ENCODE data around the gene GSX2. TPM values are rescaled to one million over a fixed set of nuclear protein-coding genes. Genes with fewer than 3 reads are reported as not detected.

The GSX2 gene
- total RNA-seq, 1 donor from 2014 or later, result not detected

DNA sequence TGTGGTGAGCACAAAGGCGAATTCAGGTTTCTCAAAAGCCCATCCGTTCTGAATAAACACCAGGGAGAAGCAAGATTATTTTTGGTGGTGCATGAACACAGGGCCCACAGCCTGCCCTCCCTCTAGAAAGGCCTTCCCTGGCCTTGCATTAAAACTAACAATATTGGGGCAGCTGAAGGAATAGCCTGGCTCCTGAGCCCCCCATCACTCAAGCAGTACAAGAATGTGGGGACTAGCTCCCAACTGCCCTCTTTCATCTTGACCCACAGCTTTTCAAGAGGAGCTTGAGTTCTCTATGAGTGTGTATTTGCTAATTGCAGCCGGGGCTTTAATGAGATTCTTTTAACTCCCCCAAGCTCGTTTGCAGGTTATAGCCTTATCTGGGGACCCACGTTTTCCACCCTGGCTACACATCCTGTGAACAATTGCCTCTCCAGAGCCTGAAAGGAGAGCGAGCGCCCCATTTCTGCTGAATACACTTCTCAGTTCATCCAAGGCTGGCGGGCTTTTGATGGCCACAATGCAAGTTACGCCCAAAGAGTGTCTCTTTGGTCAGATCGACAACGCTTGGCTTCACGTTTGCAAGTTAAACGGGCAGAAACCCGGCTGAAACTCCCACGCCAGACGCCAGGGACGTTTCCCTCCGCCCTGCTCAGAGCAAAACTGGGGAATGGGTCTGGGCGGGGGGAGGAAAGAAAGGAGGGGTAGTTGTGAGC, 4.7 kb upstream of the GSX2 start:
- no peak for ATAC-seq
- TF ChIP-seq, protein P1, sequence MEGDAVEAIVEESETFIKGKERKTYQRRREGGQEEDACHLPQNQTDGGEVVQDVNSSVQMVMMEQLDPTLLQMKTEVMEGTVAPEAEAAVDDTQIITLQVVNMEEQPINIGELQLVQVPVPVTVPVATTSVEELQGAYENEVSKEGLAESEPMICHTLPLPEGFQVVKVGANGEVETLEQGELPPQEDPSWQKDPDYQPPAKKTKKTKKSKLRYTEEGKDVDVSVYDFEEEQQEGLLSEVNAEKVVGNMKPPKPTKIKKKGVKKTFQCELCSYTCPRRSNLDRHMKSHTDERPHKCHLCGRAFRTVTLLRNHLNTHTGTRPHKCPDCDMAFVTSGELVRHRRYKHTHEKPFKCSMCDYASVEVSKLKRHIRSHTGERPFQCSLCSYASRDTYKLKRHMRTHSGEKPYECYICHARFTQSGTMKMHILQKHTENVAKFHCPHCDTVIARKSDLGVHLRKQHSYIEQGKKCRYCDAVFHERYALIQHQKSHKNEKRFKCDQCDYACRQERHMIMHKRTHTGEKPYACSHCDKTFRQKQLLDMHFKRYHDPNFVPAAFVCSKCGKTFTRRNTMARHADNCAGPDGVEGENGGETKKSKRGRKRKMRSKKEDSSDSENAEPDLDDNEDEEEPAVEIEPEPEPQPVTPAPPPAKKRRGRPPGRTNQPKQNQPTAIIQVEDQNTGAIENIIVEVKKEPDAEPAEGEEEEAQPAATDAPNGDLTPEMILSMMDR (IDR thresholded peaks at IDR 0.05), result no peak
- intact Hi-C loops (cut with DNase I), result no loop called here
- Histone ChIP-seq H3K9me3 (no peaks in the 10 kb centered on the region), H3K4me1 (peaks cover 35% of the 10 kb centered on the region), H3K36me3 (no peaks in the 10 kb centered on the region), H3K27ac (no peak overlapping the region), H3K4me3 (no peak overlapping the region), H3K27me3 (ENCODE audit: low read depth) (peaks cover 95% of the 10 kb centered on the region)
- DNase-seq, result no peak

DNA sequence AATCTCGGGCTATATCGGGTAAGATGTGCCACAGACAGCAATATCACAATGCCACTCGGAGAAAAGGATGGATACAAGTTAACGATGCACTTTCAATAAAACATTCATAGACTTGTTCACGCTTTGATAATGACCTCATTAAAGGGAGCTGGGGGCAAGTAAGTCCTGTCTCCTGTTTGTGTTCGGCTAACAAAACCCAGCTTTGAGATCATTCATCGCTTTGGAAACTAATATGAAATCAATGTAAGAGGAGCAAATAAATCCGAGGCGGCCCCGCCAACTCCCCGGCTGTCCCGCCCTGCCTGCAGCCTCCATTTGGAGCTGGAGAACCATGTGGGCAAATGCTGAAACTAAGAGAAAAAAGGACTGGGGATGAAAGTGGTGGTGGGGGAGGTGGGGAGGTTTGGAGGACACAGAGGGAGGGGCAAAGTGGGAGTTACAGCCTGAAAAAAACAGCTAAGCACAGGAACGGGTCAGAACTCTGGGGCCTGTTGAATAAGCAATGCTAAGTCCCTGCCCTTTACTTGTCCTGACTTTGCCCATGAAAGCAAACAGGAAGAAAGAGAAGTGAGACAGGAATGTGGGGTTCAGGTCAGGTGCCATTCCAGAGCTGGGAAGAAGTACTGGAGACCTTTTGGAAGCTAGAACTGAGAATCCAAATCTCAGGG, 3.5 kb upstream of the GSX2 start:
- Histone ChIP-seq H3K27me3 (ENCODE audit: low read depth) (peaks cover 97% of the 10 kb centered on the region), H3K4me1 (peaks cover 39% of the 10 kb centered on the region), H3K4me3 (no peak overlapping the region), H3K9me3 (no peaks in the 10 kb centered on the region), H3K27ac (no peak overlapping the region), H3K36me3 (no peaks in the 10 kb centered on the region)
- ATAC-seq (no peak), DNase-seq (no peak)
- intact Hi-C loops (cut with DNase I), result no loop called here
- TF ChIP-seq, protein P1 (IDR thresholded peaks at IDR 0.05), result no peak

DNA sequence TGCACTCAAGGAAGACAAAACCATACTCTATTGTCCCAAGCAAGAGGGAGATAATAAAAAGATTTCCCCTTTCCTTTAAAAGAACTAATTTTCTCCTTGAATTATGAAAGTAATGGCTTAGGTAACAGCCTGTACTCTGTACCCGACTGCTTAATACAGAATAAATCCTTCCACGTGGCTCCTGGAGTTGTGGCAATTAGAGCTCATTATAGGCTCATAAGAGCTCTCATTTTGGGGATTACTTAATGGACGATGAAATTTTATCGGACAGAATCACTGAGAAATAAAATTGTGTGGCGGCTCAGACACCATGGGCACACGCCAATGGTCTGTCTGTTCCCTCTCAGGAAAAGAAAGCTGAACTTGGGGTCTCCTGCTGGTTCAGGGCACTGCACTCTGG, 2.8 kb upstream of the GSX2 start:
- ATAC-seq, result no peak
- peaks cover 36% of the 10 kb centered on the region for H3K4me1 ChIP-seq
- intact Hi-C loops (cut with DNase I), result no loop called here
- peaks cover 99% of the 10 kb centered on the region for H3K27me3 ChIP-seq (ENCODE audit: low read depth)
- H3K36me3 ChIP-seq, result no peaks in the 10 kb centered on the region
- H3K27ac ChIP-seq, result no peak overlapping the region
- no peak for DNase-seq
- TF ChIP-seq, protein P1 (IDR thresholded peaks at IDR 0.05), result no peak
- H3K4me3 ChIP-seq, result no peak overlapping the region
- H3K9me3 ChIP-seq, result no peaks in the 10 kb centered on the region

DNA sequence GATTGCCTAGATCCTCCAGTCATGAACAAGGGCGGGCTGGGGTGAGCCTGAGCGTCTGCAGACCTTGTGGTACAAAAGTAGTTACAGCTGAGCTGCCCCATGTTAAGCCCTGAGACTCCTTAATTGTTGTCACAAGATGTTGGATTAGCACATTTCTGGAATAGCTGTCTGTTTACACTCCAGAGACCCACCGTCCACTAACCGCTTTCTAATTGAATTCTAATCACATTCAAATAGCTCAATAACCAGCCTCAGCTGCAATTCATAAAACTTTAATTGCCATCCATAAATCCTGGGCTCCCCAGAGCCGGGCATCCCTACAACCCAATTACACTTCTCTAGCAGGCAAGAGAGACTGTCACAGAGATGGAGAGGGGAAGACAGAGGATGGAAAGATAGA, 1.6 kb upstream of the GSX2 start:
- H3K4me3 ChIP-seq, result no peak overlapping the region
- peaks cover 99% of the 10 kb centered on the region for H3K27me3 ChIP-seq (ENCODE audit: low read depth)
- ATAC-seq (no peak), DNase-seq (no peak)
- H3K9me3 ChIP-seq, result no peaks in the 10 kb centered on the region
- TF ChIP-seq, protein P1 (IDR thresholded peaks at IDR 0.05), result no peak
- H3K36me3 ChIP-seq, result no peaks in the 10 kb centered on the region
- no peak overlapping the region for H3K27ac ChIP-seq
- peaks cover 31% of the 10 kb centered on the region for H3K4me1 ChIP-seq
- intact Hi-C loops (cut with DNase I), result no loop called here

DNA sequence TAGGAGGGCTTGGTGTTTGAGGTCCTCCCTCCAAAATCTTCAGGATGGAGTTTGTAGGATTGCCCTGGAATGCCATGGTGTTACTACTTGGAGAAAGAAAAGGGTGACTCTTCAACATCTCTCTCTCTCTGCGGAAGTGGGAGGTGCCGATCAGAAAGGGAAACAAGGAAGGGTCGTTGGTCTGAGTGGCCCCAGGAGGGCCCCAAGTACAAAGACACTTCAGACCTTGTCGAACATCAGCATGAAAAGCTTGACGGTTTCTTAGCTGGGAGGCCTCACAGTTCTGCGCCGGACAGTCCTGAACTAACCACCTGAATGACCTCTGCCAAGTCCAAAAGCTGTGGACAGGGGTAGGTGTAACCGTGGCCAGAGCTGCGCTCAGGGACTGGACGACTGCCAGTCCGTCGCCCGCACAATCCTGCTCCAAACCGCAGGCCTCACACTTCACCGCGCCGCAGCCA, 646 bp upstream of the GSX2 start:
- TF ChIP-seq, protein P1 (IDR thresholded peaks at IDR 0.05), result no peak
- Histone ChIP-seq H3K4me3 (peak overlapping the region; percentile 34), H3K27ac (no peak overlapping the region), H3K9me3 (no peaks in the 10 kb centered on the region), H3K36me3 (no peaks in the 10 kb centered on the region), H3K27me3 (ENCODE audit: low read depth) (peaks cover 100% of the 10 kb centered on the region), H3K4me1 (peaks cover 39% of the 10 kb centered on the region)
- DNase-seq, result no peak
- no peak for ATAC-seq
- intact Hi-C loops (cut with DNase I), result no loop called here

Measured in lower lobe of right lung (tissue), 2 donors.